GM18526 (cell line): ENCODE data around the gene VSTM2L.

Source experiments
- POLR2A ChIP-seq: IDR thresholded peaks from 3 replicates; pipeline ENCODE4 v1.6.1; 2011; ENCODE audit not compliant: insufficient read length; ENCODE audit errors: extremely low read depth

The VSTM2L gene, protein sequence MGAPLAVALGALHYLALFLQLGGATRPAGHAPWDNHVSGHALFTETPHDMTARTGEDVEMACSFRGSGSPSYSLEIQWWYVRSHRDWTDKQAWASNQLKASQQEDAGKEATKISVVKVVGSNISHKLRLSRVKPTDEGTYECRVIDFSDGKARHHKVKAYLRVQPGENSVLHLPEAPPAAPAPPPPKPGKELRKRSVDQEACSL

DNA sequence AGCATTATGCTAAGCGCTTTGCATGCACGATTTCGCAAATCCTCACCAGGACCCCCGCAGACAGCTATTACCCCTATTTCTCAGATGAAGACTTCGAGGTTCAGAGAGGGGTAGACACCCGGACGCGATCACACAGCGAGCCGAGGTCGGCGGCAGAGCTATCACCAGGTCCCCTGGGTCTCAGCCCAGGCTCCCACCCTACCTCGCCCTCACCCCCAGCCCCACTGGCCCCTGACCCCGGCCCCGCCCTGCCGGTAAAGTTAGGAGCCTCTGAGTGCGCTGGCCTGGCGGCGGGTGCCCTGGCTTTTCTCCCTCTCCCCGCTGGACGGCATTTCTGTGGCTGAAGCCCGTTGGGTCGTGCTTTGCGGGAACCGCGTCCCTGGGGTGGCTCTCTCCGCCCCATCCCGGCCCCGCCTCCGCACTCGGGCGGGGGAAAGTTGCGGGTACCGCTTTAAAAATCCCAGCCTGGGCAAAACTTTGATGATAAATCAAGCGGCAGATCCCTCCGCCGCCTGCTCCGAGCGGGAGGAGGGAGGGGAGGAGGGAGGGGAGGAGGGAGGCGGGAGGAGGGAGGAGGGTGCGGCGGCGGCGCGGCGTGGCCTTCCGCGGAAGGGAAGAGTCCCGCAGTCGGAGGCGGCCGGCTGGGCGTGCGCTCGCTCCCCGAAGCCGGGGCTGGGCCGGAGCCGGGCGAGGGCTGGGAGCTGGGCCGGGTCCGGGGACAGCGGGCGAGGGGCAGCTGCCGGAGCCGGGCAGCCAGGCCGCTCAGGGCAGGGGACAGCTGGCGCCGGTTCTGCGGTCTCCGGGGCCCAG, at the start of gene VSTM2L:
Gene VSTM2L (plus strand): TSS at position 624 of the 810 bp plus-strand sequence. CDS start 224 bp downstream, outside the sequence.
- TF ChIP-seq POLR2A, result no peak

DNA sequence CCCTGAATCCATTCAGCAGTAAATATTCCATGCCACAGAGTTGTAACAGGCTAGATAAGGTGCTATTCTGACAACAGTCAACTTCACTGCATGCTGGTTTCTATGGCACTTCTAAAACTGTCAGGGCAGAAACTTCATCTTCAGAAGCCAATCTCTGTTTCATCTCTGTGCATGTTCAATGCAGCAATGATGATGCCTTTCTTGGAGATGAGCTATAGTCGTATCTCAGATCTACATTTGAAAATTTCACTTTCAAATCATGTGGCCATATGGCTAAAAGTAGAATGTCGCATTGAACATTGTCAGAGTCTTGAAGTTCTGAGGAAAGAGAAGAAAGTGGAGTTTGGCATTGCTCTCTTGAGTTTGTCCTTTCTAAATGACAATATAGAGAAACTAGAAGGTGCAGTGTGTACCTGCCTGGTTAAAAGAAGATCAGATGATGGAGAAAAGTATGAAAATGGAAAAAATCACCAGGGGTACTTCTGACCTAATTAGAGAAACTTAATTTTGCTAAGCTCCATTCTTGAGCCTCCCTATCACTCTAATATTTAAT, 49.0 kb upstream of the VSTM2L start:
- TF ChIP-seq POLR2A, result no peak

DNA sequence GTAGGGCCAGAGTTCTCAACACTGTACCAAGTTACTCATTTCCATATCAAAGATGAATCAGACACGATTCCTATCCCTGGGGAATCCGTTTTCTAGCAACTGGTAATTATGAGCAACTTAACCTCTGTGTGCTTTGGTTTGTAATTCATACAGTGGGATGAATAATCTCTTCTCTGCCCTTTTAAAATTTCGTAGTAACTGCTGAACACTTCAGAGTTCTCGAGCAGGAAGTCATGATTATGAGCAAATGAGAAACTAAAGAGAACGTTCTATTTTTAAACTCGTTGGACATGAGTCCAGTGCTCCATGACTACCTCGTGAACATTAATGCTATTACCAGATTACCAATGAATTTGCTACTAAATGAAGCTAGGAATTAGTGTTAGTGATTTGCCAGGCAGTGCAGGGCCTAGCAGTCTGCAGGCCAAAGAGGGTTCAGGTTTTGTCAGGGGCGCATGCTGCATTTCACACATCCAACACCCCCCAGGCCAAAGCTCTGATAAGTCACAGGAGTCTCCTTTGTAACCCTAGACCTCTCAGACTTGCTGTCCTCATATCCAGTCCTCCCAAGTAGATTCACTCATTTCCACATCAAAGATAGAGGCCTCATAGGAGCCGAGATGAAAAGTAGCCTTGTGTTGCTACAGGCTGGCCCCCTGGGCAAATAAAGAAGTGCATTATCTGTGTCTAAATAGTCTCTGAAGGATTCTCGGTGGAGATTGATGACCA, 45.8 kb upstream of the VSTM2L start:
- TF ChIP-seq POLR2A, result no peak

DNA sequence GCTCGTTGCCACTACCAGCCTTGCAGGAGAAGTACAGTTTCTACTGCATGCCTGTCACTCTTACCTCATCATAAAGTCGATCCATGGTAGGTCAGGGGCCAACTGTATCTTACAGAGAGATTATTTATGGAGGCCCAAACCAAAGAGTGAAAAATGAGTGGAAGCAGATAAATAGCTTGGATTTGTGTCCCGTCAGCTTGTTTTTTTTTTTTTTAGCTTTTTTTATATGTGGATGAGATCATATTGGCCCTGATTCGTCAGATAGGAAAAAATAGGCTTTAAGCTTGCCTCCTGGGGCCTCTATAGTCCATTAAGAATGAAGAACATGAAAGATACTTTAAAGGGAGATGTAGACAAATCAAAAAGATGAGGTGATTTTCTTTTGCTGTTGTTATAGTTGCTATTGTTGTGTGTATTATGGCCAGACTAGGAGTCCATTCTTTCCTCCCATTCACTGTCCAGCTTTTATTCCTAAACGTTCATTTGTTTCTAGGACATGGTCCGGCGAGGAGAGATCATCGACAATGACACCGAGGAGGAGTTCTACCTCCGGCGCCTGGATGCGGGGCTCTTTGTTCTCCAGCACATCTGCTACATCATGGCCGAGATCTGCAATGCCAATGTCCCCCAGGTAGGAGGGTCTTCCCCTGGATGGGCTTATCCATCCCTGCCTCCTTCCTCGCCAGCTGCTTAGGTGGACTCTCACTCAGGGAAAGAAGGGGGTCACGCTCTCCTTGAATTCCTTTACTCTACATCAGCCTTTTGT, 43.3 kb upstream of the VSTM2L start:
- TF ChIP-seq POLR2A, result no peak

DNA sequence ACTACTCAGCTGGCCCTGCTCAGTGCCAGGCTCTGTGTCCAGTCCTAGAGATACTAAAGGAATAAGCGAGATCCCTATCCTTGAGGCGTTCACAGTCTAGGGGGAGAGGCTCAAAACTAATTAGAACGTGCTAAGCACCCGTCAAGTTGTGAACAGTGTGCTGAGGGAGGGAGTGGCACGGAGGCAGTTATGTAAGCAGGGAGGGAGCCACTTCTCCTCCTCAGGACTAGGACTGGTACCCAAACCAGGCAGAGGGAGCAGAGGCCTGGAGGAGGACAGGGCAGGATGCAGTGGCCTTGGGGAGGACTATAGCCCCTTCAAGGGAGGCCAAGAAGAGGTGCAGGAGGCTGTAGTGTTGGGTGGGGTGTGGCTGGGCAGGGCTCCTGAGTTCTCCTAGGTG, 39.6 kb upstream of the VSTM2L start:
- TF ChIP-seq POLR2A, result no peak

DNA sequence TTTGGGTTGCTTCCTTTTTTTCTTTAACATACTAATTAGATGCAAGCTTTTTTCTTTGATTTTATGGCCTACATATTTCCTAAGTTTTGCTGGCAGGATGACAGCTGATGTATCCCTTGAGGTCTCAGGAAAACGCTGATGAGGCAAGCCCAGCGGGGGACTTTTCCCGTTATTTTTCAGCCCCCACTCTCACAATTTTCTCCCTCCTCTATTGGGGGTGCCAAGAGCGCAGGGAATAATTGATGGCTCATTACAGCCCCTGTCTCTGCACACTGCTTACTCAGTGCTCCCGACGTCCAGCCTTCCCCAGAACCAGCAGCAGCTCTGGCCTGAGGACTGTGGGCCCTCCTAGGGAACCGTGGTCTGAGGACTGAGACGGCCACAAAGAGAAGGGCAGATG, 38.6 kb upstream of the VSTM2L start:
- no peak for TF ChIP-seq POLR2A

DNA sequence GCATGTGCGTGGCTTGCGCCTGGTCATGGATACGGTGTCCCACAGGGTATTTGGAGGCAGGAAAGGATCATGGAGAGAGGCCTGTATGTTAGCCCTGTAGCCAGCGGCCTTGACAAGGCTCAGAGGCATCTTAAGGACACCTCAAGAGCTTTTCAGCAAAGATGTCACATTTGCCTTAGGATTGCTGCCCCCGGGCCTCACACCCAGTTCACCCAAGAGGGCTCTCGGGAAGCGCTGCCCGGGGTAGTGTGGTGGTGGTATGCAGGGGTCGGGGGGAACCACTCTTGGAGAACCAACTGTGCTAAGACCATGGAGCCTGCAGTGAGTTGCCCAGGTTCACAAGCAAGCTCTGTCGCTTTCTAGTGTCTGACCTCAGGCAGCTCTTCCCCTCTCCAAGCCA, 36.9 kb upstream of the VSTM2L start:
- no peak for TF ChIP-seq POLR2A

DNA sequence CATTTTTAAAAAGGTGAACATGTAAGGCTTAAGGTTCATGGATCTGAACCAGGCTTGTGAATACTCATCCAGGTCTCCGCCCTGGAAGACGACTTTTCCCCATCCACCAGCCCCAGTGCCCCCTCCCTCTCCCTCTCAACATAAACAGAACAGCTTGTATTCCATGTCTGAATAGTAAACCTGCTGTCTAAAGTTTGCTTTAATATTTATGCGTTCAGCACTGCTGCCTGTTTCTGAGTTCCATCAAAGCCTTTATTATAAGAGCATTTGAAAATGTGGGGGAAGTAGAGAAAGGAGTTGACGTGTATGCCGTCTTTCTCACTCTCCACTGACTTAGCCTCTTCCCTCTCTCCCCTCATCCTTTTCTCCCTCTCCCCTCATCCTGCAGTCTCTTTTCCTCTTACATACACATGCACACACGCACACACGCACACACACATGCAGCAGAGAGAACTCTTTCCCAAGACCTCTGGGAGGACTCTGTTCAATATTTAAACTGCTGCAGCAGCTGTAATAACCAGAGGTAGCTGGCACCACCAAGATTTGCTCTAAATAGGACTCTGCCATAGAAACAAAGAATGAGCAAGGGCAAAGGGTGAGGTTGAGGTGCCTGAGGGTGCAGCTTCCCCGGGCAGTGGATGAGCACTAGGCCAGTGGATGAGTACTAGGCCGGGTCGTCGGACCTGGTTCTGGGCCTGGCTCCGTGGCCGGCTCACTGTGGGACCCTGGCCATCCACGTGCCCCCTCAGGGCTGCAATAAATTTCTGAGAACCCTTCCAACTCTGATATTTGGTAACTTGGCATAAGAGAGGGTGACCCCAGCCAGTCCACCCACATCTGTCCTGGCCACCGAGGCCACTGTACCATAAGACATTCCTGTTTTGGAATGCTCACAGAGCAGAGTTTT, 35.4 kb upstream of the VSTM2L start:
- no peak for TF ChIP-seq POLR2A

DNA sequence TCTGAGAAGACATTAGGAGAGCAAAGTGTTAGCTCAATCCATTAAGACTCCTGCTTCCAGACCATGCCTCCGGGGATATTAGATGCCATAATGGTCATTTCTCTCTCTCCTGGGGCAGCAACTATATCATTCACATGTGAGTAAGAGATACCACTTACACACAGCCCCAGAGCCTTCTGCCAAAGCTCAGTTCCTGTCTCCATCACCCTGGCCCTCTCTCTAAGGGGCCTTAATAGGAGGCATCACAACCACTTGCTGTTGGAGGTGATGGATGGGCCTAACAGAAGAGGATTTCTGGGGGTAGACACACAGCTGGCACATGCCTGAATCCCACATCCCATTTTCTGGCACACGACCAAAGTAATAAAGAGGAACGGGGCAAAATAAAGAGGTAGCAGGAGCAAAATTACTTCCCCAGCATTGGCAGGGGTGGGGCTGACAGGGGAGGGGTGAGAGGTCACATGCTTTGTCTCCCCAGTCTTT, 34.0 kb upstream of the VSTM2L start:
- no peak for TF ChIP-seq POLR2A

DNA sequence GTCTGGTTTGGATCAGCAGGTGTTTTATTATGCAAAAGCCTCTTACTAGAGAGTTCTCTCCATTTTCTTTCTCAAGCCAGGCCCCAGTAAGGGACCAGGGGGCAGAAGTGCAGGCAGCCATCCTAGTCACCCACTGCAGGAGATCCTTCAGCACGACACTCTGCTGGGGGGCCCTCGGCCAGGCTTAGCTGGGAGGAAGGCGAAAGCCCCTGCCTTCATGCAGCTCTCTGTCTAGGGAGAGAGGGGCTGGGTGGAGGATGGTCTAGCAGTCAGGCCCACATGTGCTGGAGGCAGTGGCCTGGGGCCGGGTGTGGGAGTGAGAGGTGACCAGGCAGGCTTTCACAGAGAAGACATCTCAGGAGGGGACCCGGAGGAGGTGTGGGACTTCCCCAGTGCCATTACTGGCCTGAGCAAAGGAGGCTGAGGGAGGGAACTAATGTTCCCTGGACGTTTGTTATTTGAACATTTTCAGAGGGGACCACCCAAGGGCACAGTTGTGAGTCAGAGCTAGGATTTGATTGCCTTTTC, 33.5 kb upstream of the VSTM2L start:
- no peak for TF ChIP-seq POLR2A

DNA sequence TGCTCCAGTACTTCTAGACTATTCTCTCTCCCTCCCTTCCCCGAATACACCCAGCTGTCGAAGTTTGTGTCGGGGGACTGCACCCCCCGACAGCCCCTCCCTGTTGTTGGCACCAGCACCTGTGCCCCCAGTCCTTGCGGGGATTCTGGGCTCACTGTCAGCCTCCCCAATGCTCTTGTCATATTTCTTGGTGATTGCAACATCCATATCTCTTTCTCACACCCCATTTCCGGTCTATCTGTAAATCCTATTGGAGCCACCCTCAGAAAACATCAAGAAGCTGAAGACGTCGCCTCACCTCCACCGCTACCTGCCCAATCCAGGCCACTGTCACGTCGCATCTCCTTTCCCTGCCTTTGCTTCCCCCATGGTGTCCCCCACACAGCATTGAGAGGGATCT, 32.6 kb upstream of the VSTM2L start:
- no peak for TF ChIP-seq POLR2A

DNA sequence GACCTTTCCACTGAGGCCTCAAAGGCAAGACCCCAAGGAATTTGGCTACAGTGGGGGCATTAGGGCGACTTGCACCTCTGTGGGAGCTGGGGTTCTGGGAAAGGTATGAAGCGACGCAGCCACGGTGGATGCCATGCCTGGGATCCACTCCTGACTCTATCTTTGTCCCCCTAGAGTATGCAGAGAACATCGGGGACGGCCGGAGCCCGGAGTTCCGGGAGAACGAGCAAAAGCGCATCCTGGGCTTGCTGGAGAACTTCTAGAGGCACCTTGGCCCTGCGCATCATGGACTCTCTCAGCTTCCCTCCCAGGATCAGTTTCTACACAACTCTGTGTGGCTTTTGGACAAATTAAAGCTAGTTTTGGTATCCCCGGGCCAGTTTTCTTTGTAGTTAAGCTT, 31.2 kb upstream of the VSTM2L start:
- TF ChIP-seq POLR2A, result no peak

DNA sequence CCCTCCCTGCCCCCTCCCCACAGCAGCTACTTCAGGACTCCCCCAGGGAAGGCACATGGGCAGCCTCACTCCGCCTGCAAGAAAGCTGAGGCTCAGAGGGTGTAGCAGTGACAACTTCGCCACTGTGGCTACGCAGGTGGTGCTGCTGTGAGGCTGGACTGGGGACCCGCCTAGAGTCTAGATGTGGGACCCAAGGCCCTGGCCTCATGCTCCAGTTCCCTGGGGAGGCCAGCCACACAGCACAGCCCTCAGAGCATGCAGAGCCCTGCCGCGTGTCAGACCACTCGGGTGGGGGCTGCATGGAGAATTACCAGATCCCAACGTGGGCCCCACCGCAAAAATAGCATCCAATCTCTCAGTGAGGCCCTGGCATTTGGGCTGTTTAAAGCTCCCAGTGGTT, 30.8 kb upstream of the VSTM2L start:
- no peak for TF ChIP-seq POLR2A

DNA sequence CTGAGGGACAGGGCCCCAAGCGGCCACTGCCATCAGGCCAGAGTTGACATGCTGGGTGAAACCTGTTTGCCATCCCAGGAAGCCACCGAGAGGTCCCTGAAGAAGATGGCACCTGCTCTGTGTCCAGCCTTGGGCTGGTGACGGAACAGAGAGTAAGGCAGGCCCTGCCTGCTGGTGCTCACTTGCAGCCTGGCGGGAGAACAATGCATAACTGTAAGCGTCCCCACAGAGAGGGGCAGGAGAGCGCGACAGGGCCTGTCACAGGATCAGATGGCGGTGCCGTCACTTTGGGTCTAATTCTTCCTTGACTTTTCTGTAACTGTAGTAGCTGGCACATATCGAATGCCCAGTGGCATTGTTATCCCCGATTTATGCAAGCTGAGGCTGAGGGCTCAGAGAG, 29.0 kb upstream of the VSTM2L start:
- TF ChIP-seq POLR2A, result no peak
